ENCODE data around the gene MYO6.

The MYO6 gene

GRCh38 chr6:75850026-75850833 is 101.2 kb downstream of the MYO6 start:
- DNase-seq (no peak), ATAC-seq (replicated peaks) (no peak)
- Mint-ChIP-seq H3K9me3 (no peaks in the 10 kb centered on the region), H3K27me3 (no peaks in the 10 kb centered on the region), H3K4me3 (no peak overlapping the region), H3K4me1 (ENCODE audit: low read depth in 2 of 2) (no peaks in the 10 kb centered on the region), H3K27ac (no peak overlapping the region), H3K36me3 (ENCODE audit: insufficient read depth) (peaks cover 1% of the 10 kb centered on the region)

- Mint-ChIP-seq H3K9me3 (no peaks in the 10 kb centered on the region), H3K4me1 (ENCODE audit: low read depth in 2 of 2) (no peaks in the 10 kb centered on the region), H3K36me3 (ENCODE audit: insufficient read depth) (peaks cover 11% of the 10 kb centered on the region), H3K4me3 (no peak overlapping the region), H3K27ac (no peak overlapping the region), H3K27me3 (no peaks in the 10 kb centered on the region)
- DNase-seq (no peak), ATAC-seq (replicated peaks) (no peak)
These were observed 103.7 kb downstream of the MYO6 start for GRCh38 chr6:75852721-75853120.

GRCh38 chr6:75853806-75854205 is 104.8 kb downstream of the MYO6 start:
- Mint-ChIP-seq H3K27ac (no peak overlapping the region), H3K36me3 (ENCODE audit: insufficient read depth) (peaks cover 11% of the 10 kb centered on the region), H3K9me3 (no peaks in the 10 kb centered on the region), H3K4me1 (ENCODE audit: low read depth in 2 of 2) (no peaks in the 10 kb centered on the region), H3K4me3 (no peak overlapping the region), H3K27me3 (no peaks in the 10 kb centered on the region)
- no peak for DNase-seq
- ATAC-seq (replicated peaks) = no peak

- Mint-ChIP-seq H3K27me3 (no peaks in the 10 kb centered on the region), H3K27ac (no peak overlapping the region), H3K4me3 (no peak overlapping the region), H3K36me3 (ENCODE audit: insufficient read depth) (peaks cover 17% of the 10 kb centered on the region), H3K9me3 (no peaks in the 10 kb centered on the region), H3K4me1 (ENCODE audit: low read depth in 2 of 2) (no peaks in the 10 kb centered on the region)
- DNase-seq (peak in 1 of 3 experiments; percentile 13), ATAC-seq (replicated peaks) (no peak)
These were observed 106.0 kb downstream of the MYO6 start for GRCh38 chr6:75855052-75855451.

- Mint-ChIP-seq H3K27me3 (no peaks in the 10 kb centered on the region), H3K27ac (peak overlapping the region in 1 of 2 donors; percentile 29), H3K9me3 (no peaks in the 10 kb centered on the region), H3K36me3 (ENCODE audit: insufficient read depth) (peaks cover 17% of the 10 kb centered on the region), H3K4me3 (no peak overlapping the region), H3K4me1 (ENCODE audit: low read depth in 2 of 2) (no peaks in the 10 kb centered on the region)
- DNase-seq (no peak), ATAC-seq (replicated peaks) (no peak)
These were observed 107.9 kb downstream of the MYO6 start for GRCh38 chr6:75856902-75857301.

GRCh38 chr6:75863001-75863400 is 114.0 kb downstream of the MYO6 start:
- DNase-seq = no peak
- no peak overlapping the region for H3K27ac Mint-ChIP-seq
- H3K4me3 Mint-ChIP-seq = no peak overlapping the region
- H3K4me1 Mint-ChIP-seq (ENCODE audit: low read depth in 2 of 2) = no peaks in the 10 kb centered on the region
- no peaks in the 10 kb centered on the region for H3K27me3 Mint-ChIP-seq
- H3K9me3 Mint-ChIP-seq = no peaks in the 10 kb centered on the region
- ATAC-seq (replicated peaks) = no peak
- H3K36me3 Mint-ChIP-seq (ENCODE audit: insufficient read depth) = peaks cover 23% of the 10 kb centered on the region

GRCh38 chr6:75863784-75864183 is 114.7 kb downstream of the MYO6 start:
- H3K27ac Mint-ChIP-seq = no peak overlapping the region
- DNase-seq (no peak), ATAC-seq (replicated peaks) (no peak)
- peaks cover 23% of the 10 kb centered on the region for H3K36me3 Mint-ChIP-seq (ENCODE audit: insufficient read depth)
- no peaks in the 10 kb centered on the region for H3K27me3 Mint-ChIP-seq
- no peak overlapping the region for H3K4me3 Mint-ChIP-seq
- no peaks in the 10 kb centered on the region for H3K9me3 Mint-ChIP-seq
- no peaks in the 10 kb centered on the region for H3K4me1 Mint-ChIP-seq (ENCODE audit: low read depth in 2 of 2)

- H3K4me3 Mint-ChIP-seq = no peak overlapping the region
- no peaks in the 10 kb centered on the region for H3K27me3 Mint-ChIP-seq
- DNase-seq = no peak
- H3K27ac Mint-ChIP-seq = no peak overlapping the region
- no peaks in the 10 kb centered on the region for H3K9me3 Mint-ChIP-seq
- ATAC-seq (replicated peaks) = no peak
- H3K36me3 Mint-ChIP-seq (ENCODE audit: insufficient read depth) = peaks cover 20% of the 10 kb centered on the region
- H3K4me1 Mint-ChIP-seq (ENCODE audit: low read depth in 2 of 2) = no peaks in the 10 kb centered on the region
These were observed 115.4 kb downstream of the MYO6 start for GRCh38 chr6:75864446-75864845.

GRCh38 chr6:75870389-75870788 is 121.3 kb downstream of the MYO6 start:
- no peaks in the 10 kb centered on the region for H3K27me3 Mint-ChIP-seq
- DNase-seq = no peak
- H3K9me3 Mint-ChIP-seq = no peaks in the 10 kb centered on the region
- H3K4me1 Mint-ChIP-seq (ENCODE audit: low read depth in 2 of 2) = no peaks in the 10 kb centered on the region
- H3K4me3 Mint-ChIP-seq = no peak overlapping the region
- H3K36me3 Mint-ChIP-seq (ENCODE audit: insufficient read depth) = peaks cover 11% of the 10 kb centered on the region
- ATAC-seq (replicated peaks) = no peak
- H3K27ac Mint-ChIP-seq = no peak overlapping the region

GRCh38 chr6:75874224-75874623 is 125.2 kb downstream of the MYO6 start:
- no peak overlapping the region for H3K4me3 Mint-ChIP-seq
- no peaks in the 10 kb centered on the region for H3K27me3 Mint-ChIP-seq
- H3K36me3 Mint-ChIP-seq (ENCODE audit: insufficient read depth) = peaks cover 11% of the 10 kb centered on the region
- no peak for ATAC-seq (replicated peaks)
- DNase-seq = no peak
- no peaks in the 10 kb centered on the region for H3K9me3 Mint-ChIP-seq
- no peaks in the 10 kb centered on the region for H3K4me1 Mint-ChIP-seq (ENCODE audit: low read depth in 2 of 2)
- H3K27ac Mint-ChIP-seq = no peak overlapping the region

GRCh38 chr6:75876152-75876551 is 127.1 kb downstream of the MYO6 start:
- H3K27ac Mint-ChIP-seq = no peak overlapping the region
- no peaks in the 10 kb centered on the region for H3K4me1 Mint-ChIP-seq (ENCODE audit: low read depth in 2 of 2)
- H3K9me3 Mint-ChIP-seq = no peaks in the 10 kb centered on the region
- no peaks in the 10 kb centered on the region for H3K27me3 Mint-ChIP-seq
- DNase-seq (no peak), ATAC-seq (replicated peaks) (no peak)
- no peak overlapping the region for H3K4me3 Mint-ChIP-seq
- H3K36me3 Mint-ChIP-seq (ENCODE audit: insufficient read depth) = peaks cover 12% of the 10 kb centered on the region

- Mint-ChIP-seq H3K9me3 (no peaks in the 10 kb centered on the region), H3K27me3 (no peaks in the 10 kb centered on the region), H3K4me1 (ENCODE audit: low read depth in 2 of 2) (no peaks in the 10 kb centered on the region), H3K4me3 (no peak overlapping the region), H3K27ac (no peak overlapping the region), H3K36me3 (ENCODE audit: insufficient read depth) (peaks cover 12% of the 10 kb centered on the region)
- DNase-seq (no peak), ATAC-seq (replicated peaks) (no peak)
These were observed 131.3 kb downstream of the MYO6 start for GRCh38 chr6:75880305-75880704.

- Mint-ChIP-seq H3K36me3 (ENCODE audit: insufficient read depth) (peaks cover 9% of the 10 kb centered on the region), H3K9me3 (no peaks in the 10 kb centered on the region), H3K4me1 (ENCODE audit: low read depth in 2 of 2) (no peaks in the 10 kb centered on the region), H3K27me3 (no peaks in the 10 kb centered on the region), H3K4me3 (no peak overlapping the region), H3K27ac (no peak overlapping the region)
- no peak for DNase-seq
- ATAC-seq (replicated peaks) = no peak
These were observed 133.7 kb downstream of the MYO6 start for GRCh38 chr6:75882734-75883133.

- ATAC-seq (replicated peaks) = no peak
These were observed 135.8 kb downstream of the MYO6 start for GRCh38 chr6:75884822-75885221.

More at GRCh38 chr6:75884822-75885221, 135.8 kb downstream of the MYO6 start:
- H3K9me3 Mint-ChIP-seq = no peaks in the 10 kb centered on the region
- H3K27ac Mint-ChIP-seq = no peak overlapping the region
- no peak for DNase-seq
- no peak overlapping the region for H3K4me3 Mint-ChIP-seq
- peaks cover 4% of the 10 kb centered on the region for H3K36me3 Mint-ChIP-seq (ENCODE audit: insufficient read depth)
- H3K4me1 Mint-ChIP-seq (ENCODE audit: low read depth in 2 of 2) = no peaks in the 10 kb centered on the region
- H3K27me3 Mint-ChIP-seq = no peaks in the 10 kb centered on the region

Measured in effector memory CD8-positive, alpha-beta T cell (primary cell).